Astrocyte (in vitro differentiated cells and primary cell): ENCODE measurements around the gene ADCY4.

Experiments
- CTCF ChIP-seq: IDR thresholded peaks from 2 replicates; pipeline ENCODE4 v1.5.1; 2011; ENCODE audit warnings: low read depth, mild to moderate bottlenecking, inconsistent platforms, low read length, moderate library complexity; ENCODE audit not compliant: insufficient read depth
- EZH2 ChIP-seq: IDR thresholded peaks from 2 replicates; pipeline ENCODE4 v1.6.1; 2012; ENCODE audit warnings: mild to moderate bottlenecking, low read length, inconsistent platforms; ENCODE audit not compliant: insufficient read depth

GRCh38 chr14:24349742-24350141 is 14.9 kb upstream of the ADCY4 start:
- TF ChIP-seq CTCF (no peak), EZH2 (no peak)
